ENCODE measurements around the gene AURKAIP1. TPM values are rescaled to one million over a fixed set of nuclear protein-coding genes. Genes with fewer than 3 reads are reported as not detected.
A peak's percentile ranks its signal among the peaks of the same experiment; 100 is the strongest.

AURKAIP1 gene
- total and polyA plus RNA-seq, 4 experiments from 2014 or later = 60.4 to 179 (median 116) TPM

DNA sequence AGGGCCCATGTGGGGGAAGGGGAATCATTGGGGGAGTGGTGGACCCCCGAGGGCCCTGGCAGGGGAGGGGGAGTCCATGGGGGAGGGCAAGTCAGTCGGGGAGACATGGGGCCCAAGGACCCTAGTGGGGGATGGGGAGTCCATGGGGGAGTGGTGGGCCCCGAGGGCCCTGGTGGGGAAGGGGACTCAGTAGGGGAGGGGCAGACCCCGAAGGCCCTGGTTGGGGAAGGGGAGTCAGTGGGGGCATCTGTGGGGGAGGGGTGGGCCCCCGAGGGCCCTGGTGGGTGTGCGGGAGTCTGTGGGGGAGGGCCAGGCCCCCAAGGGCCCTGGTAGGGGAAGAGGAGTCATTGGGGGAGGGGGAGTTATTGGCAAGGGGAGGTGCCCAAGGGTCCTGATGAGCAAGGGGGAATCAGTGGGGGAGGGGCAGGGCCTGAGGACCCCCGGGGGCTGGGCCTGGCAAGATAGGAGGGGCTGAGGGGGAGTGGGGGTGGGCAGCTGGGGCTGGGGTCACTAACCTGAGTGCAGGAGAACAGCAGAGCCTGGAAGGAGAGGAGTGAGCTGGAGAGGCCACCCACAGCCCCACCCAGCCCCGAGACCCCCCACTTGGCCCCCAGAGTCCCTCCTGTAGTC lies 18.7 kb downstream of the AURKAIP1 start:
- POLR2A ChIA-PET (ENCODE audit: partially characterized antibody) = no interaction called here
- Histone ChIP-seq H3K36me3 (ENCODE audit: insufficient read depth, low read length) (no peaks in the 10 kb centered on the region), H3K4me1 (ENCODE audit: insufficient read depth, low read length) (peaks cover 26% of the 10 kb centered on the region), H3K27ac (ENCODE audit: low read depth, low read length) (no peak overlapping the region), H3K4me3 (ENCODE audit: low read length in 2 of 2) (no peak overlapping the region), H3K9me3 (ENCODE audit: control insufficient read depth in 1 of 2, low read length in 2 of 2) (no peaks in the 10 kb centered on the region), H3K27me3 (ENCODE audit: insufficient read depth, low read length) (no peaks in the 10 kb centered on the region)
- CTCF ChIA-PET (ENCODE audit: partially characterized antibody) = interaction anchor here (1.2 kb wide), 1 partner anchor 15 kb away, joined by 3 read pairs; no protein-coding TSS in a partner anchor
- Mint-ChIP-seq H3K27ac (no peak overlapping the region), H3K27me3 (peaks cover 6 to 17% of the 10 kb centered on the region in 2 donors), H3K4me3 (no peak overlapping the region), H3K4me1 (peaks cover 6 to 27% (median 13%) of the 10 kb centered on the region in 4 donors), H3K9me3 (peaks cover 0 to 2% (median 0%) of the 10 kb centered on the region in 8 donors), H3K36me3 (no peaks in the 10 kb centered on the region)
- intact Hi-C loops (cut with micrococcal nuclease) = no loop called here
- DNase-seq = no peak

DNA sequence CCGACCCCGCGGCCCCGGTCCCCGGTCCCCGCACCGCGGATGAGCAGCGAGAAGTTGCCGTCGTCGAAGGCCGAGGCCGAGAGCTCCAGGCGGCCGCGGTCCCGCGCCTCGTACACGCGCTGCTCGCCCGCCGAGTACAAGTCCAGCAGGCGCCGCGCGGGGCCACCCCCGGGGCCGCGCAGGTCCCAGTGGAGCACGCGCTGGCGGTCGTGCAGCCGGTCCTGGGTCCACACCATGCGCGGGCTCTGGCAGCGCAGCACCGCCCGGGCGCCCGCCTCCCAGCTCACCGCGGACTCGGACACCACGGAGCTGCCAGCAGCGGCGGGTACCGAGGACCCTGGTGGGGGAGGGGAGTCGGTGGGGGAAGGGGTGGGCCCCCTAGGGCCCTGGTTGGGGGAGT lies 19.6 kb downstream of the AURKAIP1 start:
- no peaks in the 10 kb centered on the region for H3K36me3 ChIP-seq (ENCODE audit: insufficient read depth, low read length)
- H3K27me3 Mint-ChIP-seq = peaks cover 6 to 17% of the 10 kb centered on the region in 2 donors
- CTCF ChIA-PET (ENCODE audit: partially characterized antibody) = interaction anchor here (1.2 kb wide), 1 partner anchor 16 kb away, joined by 3 read pairs; no protein-coding TSS in a partner anchor
- peaks cover 26% of the 10 kb centered on the region for H3K4me1 ChIP-seq (ENCODE audit: insufficient read depth, low read length)
- POLR2A ChIA-PET (ENCODE audit: partially characterized antibody) = interaction anchor here (0.7 kb wide), 1 partner anchor 44 kb away, joined by 3 read pairs; the partner anchor contains the start of gene CCNL2
- H3K4me3 ChIP-seq (ENCODE audit: low read length in 2 of 2) = no peak overlapping the region
- peaks cover 2 to 27% (median 11%) of the 10 kb centered on the region in 4 donors for H3K4me1 Mint-ChIP-seq
- no peak overlapping the region for H3K4me3 Mint-ChIP-seq
- no peak overlapping the region for H3K27ac Mint-ChIP-seq
- H3K27ac ChIP-seq (ENCODE audit: low read depth, low read length) = no peak overlapping the region
- no peaks in the 10 kb centered on the region for H3K36me3 Mint-ChIP-seq
- peaks cover 0 to 2% (median 0%) of the 10 kb centered on the region in 8 donors for H3K9me3 Mint-ChIP-seq
- no peaks in the 10 kb centered on the region for H3K9me3 ChIP-seq (ENCODE audit: control insufficient read depth in 1 of 2, low read length in 2 of 2)
- no peak for DNase-seq
- intact Hi-C loops (cut with micrococcal nuclease) = no loop called here
- no peaks in the 10 kb centered on the region for H3K27me3 ChIP-seq (ENCODE audit: insufficient read depth, low read length)

DNA sequence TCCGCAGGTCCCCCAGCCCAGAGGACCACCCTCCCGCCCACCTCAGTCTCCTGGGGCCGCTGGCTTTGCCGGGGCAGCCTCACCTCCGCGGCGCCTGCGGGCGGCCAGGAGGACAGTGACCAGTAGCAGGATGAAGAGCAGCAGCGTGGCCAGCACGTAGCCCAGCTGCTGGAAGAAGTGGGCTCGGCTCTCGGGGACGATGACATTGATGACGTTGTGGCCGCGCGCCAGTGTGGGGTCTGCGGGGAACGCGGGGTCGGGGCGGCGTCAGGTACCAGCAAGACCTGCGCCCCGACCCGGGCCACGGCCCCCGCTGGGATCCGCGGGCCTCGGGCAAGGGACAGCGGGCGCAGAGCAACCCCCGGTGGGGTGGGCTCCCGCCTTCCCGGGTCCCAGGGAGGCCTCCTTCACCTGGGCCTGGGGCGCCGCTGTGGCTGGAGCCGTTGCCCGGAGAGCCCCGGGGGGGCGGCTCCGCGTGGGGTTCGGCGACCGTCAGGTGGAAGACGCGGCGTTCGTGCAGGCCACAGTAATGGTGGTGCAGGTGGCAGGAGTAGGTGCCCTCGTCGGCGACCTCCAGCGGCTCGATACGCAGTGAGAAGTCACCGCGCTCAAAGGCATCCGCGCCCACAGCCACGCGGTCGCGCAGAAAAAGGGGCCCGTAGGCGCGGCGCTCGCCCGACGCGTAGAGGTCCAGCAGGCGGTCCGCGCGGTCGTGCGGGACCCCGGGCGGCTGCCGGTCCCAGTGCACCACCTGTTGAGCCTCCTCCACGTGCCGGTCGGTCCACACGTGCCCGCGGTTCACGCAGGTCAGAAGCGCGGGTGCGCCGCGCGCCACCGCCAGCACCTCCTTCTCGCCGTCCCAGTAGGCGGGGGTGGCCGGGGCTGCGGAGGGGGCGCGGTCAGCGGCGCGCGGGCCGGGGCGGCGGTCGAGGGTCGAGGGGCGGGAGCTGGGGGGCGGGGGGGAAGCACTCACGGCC lies 20.4 kb downstream of the AURKAIP1 start:
- H3K27ac Mint-ChIP-seq = peak overlapping the region in 1 of 7 donors; percentile 30
- Histone ChIP-seq H3K36me3 (ENCODE audit: insufficient read depth, low read length) (no peaks in the 10 kb centered on the region), H3K27me3 (ENCODE audit: insufficient read depth, low read length) (no peaks in the 10 kb centered on the region), H3K4me3 (ENCODE audit: low read length in 2 of 2) (no peak overlapping the region), H3K4me1 (ENCODE audit: insufficient read depth, low read length) (peaks cover 26% of the 10 kb centered on the region), H3K27ac (ENCODE audit: low read depth, low read length) (no peak overlapping the region), H3K9me3 (ENCODE audit: control insufficient read depth in 1 of 2, low read length in 2 of 2) (no peaks in the 10 kb centered on the region)
- H3K4me3 Mint-ChIP-seq = peak overlapping the region in 5 of 8 donors; percentile 20 to 57 (median 38)
- H3K27me3 Mint-ChIP-seq = peaks cover 6 to 17% of the 10 kb centered on the region in 2 donors
- peaks cover 0 to 2% (median 0%) of the 10 kb centered on the region in 8 donors for H3K9me3 Mint-ChIP-seq
- peaks cover 2 to 26% (median 11%) of the 10 kb centered on the region in 4 donors for H3K4me1 Mint-ChIP-seq
- no peaks in the 10 kb centered on the region for H3K36me3 Mint-ChIP-seq
- CTCF ChIA-PET (ENCODE audit: partially characterized antibody) = interaction anchor here (0.9 to 1.2 kb wide), 2 partner anchors 17 to 18 kb away, joined by 3 read pairs; no protein-coding TSS in a partner anchor
- DNase-seq = peak in 1 of 5 donors; percentile 32
- POLR2A ChIA-PET (ENCODE audit: partially characterized antibody) = interaction anchor here (0.7 to 3.5 kb wide), 4 partner anchors 15 to 44 kb away, joined by 3 to 24 read pairs (median 3); partner anchors contain the start of genes AURKAIP1 and CCNL2
- intact Hi-C loops (cut with micrococcal nuclease) = no loop called here

DNA sequence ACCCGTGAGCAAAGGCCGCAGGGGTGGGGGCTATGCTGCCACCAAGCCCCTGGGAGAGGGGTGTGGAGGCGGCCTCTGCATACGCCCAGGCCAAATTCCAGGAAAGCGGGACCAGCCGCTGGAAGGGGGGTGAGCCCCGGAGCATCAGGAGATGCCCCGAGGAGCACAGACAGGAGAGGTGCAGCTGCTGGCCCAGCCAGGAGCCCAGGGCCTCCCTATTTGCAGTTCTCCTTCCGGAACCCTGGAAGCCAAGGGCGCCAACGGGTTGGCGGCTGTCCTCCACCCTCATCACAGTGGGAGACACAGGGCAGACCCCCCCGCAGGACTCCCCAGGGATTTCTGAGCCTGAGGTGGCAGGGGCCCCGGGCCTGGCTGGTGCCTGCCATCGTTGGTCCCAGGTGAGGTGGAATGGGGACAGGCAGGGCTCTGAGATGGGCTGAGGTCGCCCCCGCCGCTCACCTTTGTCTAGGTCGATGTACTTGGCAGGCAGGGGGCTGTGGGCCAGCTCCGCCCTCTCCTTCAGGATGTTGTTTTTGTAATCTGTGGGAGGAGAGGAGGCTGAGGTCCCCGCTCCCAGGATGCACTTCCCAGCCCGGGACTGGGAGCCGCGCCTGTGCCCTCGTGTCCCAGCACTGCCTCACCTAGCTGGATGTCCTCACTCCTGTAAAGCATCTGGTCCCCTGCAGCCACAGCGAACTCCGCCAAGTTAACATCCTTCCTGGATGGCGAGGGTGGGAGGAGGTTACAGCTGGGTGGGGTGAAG lies 21.4 kb downstream of the AURKAIP1 start:
- peak overlapping the region in 1 of 7 donors; percentile 30 for H3K27ac Mint-ChIP-seq
- ChIA-PET POLR2A (ENCODE audit: partially characterized antibody) (interaction anchor here (0.8 to 3.5 kb wide), 3 partner anchors 16 to 21 kb away, joined by 3 to 24 read pairs (median 3); partner anchors contain the start of gene AURKAIP1), CTCF (ENCODE audit: partially characterized antibody) (interaction anchor here (0.9 kb wide), 1 partner anchor 19 kb away, joined by 3 read pairs; no protein-coding TSS in a partner anchor)
- H3K27ac ChIP-seq (ENCODE audit: low read depth, low read length) = no peak overlapping the region
- H3K36me3 Mint-ChIP-seq = no peaks in the 10 kb centered on the region
- no peaks in the 10 kb centered on the region for H3K27me3 ChIP-seq (ENCODE audit: insufficient read depth, low read length)
- peaks cover 20% of the 10 kb centered on the region for H3K4me1 ChIP-seq (ENCODE audit: insufficient read depth, low read length)
- peaks cover 4 to 13% of the 10 kb centered on the region in 2 donors for H3K27me3 Mint-ChIP-seq
- H3K4me3 Mint-ChIP-seq = peak overlapping the region in 3 of 8 donors; percentile 25 to 55 (median 32)
- peaks cover 0 to 20% (median 5%) of the 10 kb centered on the region in 4 donors for H3K4me1 Mint-ChIP-seq
- H3K36me3 ChIP-seq (ENCODE audit: insufficient read depth, low read length) = no peaks in the 10 kb centered on the region
- H3K9me3 Mint-ChIP-seq = peaks cover 0 to 2% (median 0%) of the 10 kb centered on the region in 8 donors
- intact Hi-C loops (cut with micrococcal nuclease) = no loop called here
- no peak for DNase-seq
- H3K9me3 ChIP-seq (ENCODE audit: control insufficient read depth in 1 of 2, low read length in 2 of 2) = no peaks in the 10 kb centered on the region
- H3K4me3 ChIP-seq (ENCODE audit: low read length in 2 of 2) = no peak overlapping the region

DNA sequence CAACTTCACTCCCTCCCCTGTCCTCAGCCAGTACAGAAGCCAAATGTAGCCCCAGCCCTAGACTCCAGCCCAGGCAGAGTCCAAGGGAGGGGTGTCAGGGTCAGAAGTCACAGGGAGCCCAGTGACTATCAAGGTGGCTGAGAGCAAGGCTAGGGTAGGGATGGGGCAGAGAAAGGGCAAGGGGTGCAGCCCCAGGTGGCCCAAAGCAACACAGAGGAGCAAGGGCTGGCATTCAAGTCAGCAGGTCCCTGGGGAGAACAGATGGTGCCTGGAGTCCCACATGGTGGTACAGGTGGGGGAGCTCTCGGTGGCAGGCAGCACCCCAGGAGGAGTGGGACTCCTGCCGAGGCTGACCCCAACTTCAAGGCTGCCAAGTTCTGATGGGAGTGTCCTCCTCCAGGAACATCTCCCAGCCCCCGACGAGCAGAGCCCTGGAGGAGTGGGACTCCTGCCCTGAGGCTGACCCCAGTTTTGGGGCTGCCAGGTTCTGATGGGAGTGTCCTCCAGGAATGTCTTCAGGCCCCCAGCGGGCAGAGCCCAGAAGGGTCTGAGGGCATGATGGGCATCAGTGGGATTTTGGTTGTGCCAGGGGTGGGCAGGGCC lies 22.1 kb downstream of the AURKAIP1 start:
- H3K27me3 ChIP-seq (ENCODE audit: insufficient read depth, low read length) = no peaks in the 10 kb centered on the region
- Mint-ChIP-seq H3K27ac (peak overlapping the region in 2 of 7 donors; percentile 25 to 78), H3K9me3 (peaks cover 0 to 2% (median 0%) of the 10 kb centered on the region in 8 donors), H3K4me1 (peaks cover 0 to 20% (median 7%) of the 10 kb centered on the region in 4 donors), H3K4me3 (peak overlapping the region in 6 of 8 donors; percentile 21 to 91 (median 50)), H3K27me3 (peaks cover 4 to 13% of the 10 kb centered on the region in 2 donors), H3K36me3 (no peaks in the 10 kb centered on the region)
- POLR2A ChIA-PET (ENCODE audit: partially characterized antibody) = interaction anchor here (1.4 to 3.5 kb wide), 2 partner anchors 16 to 22 kb away, joined by 3 to 24 read pairs; partner anchors contain the start of gene AURKAIP1
- intact Hi-C loops (cut with micrococcal nuclease) = no loop called here
- H3K4me3 ChIP-seq (ENCODE audit: low read length in 2 of 2) = no peak overlapping the region
- no peak overlapping the region for H3K27ac ChIP-seq (ENCODE audit: low read depth, low read length)
- no peak for DNase-seq
- no peaks in the 10 kb centered on the region for H3K36me3 ChIP-seq (ENCODE audit: insufficient read depth, low read length)
- peaks cover 21% of the 10 kb centered on the region for H3K4me1 ChIP-seq (ENCODE audit: insufficient read depth, low read length)
- H3K9me3 ChIP-seq (ENCODE audit: control insufficient read depth in 1 of 2, low read length in 2 of 2) = no peaks in the 10 kb centered on the region
- CTCF ChIA-PET (ENCODE audit: partially characterized antibody) = interaction anchor here (1.8 kb wide), 1 partner anchor 19 kb away, joined by 9 read pairs; no protein-coding TSS in a partner anchor

All from CD4-positive, alpha-beta memory T cell (primary cell).